IPS-20b (cell line): ENCODE results near the gene TGM3.

ENCODE experiments used
- H3K27ac ChIP-seq: one replicate; pipeline ENCODE4 v1.5.1; 2013; ENCODE audit warnings: low read length
- H3K27me3 ChIP-seq: 2 replicates; pipeline ENCODE4 v1.6.1; 2013; ENCODE audit warnings: mild to moderate bottlenecking, low read length, inconsistent platforms; ENCODE audit not compliant: insufficient read depth
- H3K36me3 ChIP-seq: 2 replicates; pipeline ENCODE4 v1.6.1; 2013; ENCODE audit warnings: low read depth, mild to moderate bottlenecking, inconsistent platforms, low read length, moderate library complexity; ENCODE audit not compliant: insufficient read depth
- H3K4me1 ChIP-seq: 2 replicates; pipeline ENCODE4 v1.6.1; 2013; ENCODE audit warnings: mild to moderate bottlenecking, control low read depth, inconsistent platforms, low read length, moderate library complexity; ENCODE audit not compliant: insufficient read depth
- H3K4me3 ChIP-seq: 2 replicates; pipeline ENCODE4 v1.5.1; 2013; ENCODE audit warnings: mild to moderate bottlenecking, low read length, inconsistent platforms
- H3K9ac ChIP-seq: 2 replicates; pipeline ENCODE4 v1.6.1; 2013; ENCODE audit warnings: low read depth, mild to moderate bottlenecking, inconsistent platforms, low read length, moderate library complexity
- H3K9me3 ChIP-seq: 2 replicates; pipeline ENCODE4 v1.6.1; 2013; ENCODE audit warnings: mild to moderate bottlenecking, low read depth, low read length, inconsistent platforms; ENCODE audit not compliant: insufficient read depth

TGM3 gene

GRCh38 chr20:2285613-2286012 is 10.2 kb upstream of the TGM3 start:
- H3K9ac ChIP-seq, result no peak overlapping the region
- H3K27ac ChIP-seq, result no peak overlapping the region
- no peaks in the 10 kb centered on the region for H3K27me3 ChIP-seq
- no peak overlapping the region for H3K4me3 ChIP-seq
- no peaks in the 10 kb centered on the region for H3K4me1 ChIP-seq
- H3K36me3 ChIP-seq, result no peaks in the 10 kb centered on the region
- H3K9me3 ChIP-seq, result no peaks in the 10 kb centered on the region

- Histone ChIP-seq H3K27ac (no peak overlapping the region), H3K36me3 (no peaks in the 10 kb centered on the region), H3K4me1 (no peaks in the 10 kb centered on the region), H3K9ac (no peak overlapping the region), H3K9me3 (no peaks in the 10 kb centered on the region), H3K27me3 (no peaks in the 10 kb centered on the region), H3K4me3 (no peak overlapping the region)
These were observed 8.3 kb upstream of the TGM3 start for GRCh38 chr20:2287504-2287903.

GRCh38 chr20:2289475-2289874 is 6.3 kb upstream of the TGM3 start:
- Histone ChIP-seq H3K27ac (no peak overlapping the region), H3K9ac (no peak overlapping the region), H3K4me3 (no peak overlapping the region), H3K36me3 (no peaks in the 10 kb centered on the region), H3K4me1 (no peaks in the 10 kb centered on the region), H3K9me3 (no peaks in the 10 kb centered on the region), H3K27me3 (no peaks in the 10 kb centered on the region)

- H3K9ac ChIP-seq, result no peak overlapping the region
- no peaks in the 10 kb centered on the region for H3K9me3 ChIP-seq
- no peak overlapping the region for H3K27ac ChIP-seq
These were observed 5.3 kb upstream of the TGM3 start for GRCh38 chr20:2290486-2290885.

GRCh38 chr20:2292416-2293110 is 3.2 kb upstream of the TGM3 start:
- peaks cover 8% of the 10 kb centered on the region; the same call in 1 of the 2 replicates for H3K4me1 ChIP-seq
- H3K27me3 ChIP-seq, result no peaks in the 10 kb centered on the region
- H3K4me3 ChIP-seq, result no peak overlapping the region
- H3K9ac ChIP-seq, result no peak overlapping the region
- H3K9me3 ChIP-seq, result no peaks in the 10 kb centered on the region
- no peaks in the 10 kb centered on the region for H3K36me3 ChIP-seq
- no peak overlapping the region for H3K27ac ChIP-seq

More at GRCh38 chr20:2290486-2290885, 5.3 kb upstream of the TGM3 start:
- Histone ChIP-seq H3K27me3 (no peaks in the 10 kb centered on the region), H3K4me1 (no peaks in the 10 kb centered on the region), H3K36me3 (no peaks in the 10 kb centered on the region), H3K4me3 (no peak overlapping the region)

- peaks cover 8% of the 10 kb centered on the region; the same call in 1 of the 2 replicates for H3K4me1 ChIP-seq
- H3K27ac ChIP-seq, result no peak overlapping the region
- H3K4me3 ChIP-seq, result no peak overlapping the region
- H3K36me3 ChIP-seq, result no peaks in the 10 kb centered on the region
- H3K9ac ChIP-seq, result no peak overlapping the region
- H3K9me3 ChIP-seq, result no peaks in the 10 kb centered on the region
- no peaks in the 10 kb centered on the region for H3K27me3 ChIP-seq
These were observed 2.3 kb upstream of the TGM3 start for GRCh38 chr20:2293486-2293885.

GRCh38 chr20:2293971-2294370 is 1.8 kb upstream of the TGM3 start:
- Histone ChIP-seq H3K36me3 (no peaks in the 10 kb centered on the region), H3K9ac (no peak overlapping the region), H3K4me3 (no peak overlapping the region), H3K4me1 (peaks cover 8% of the 10 kb centered on the region; the same call in 1 of the 2 replicates), H3K9me3 (no peaks in the 10 kb centered on the region), H3K27me3 (no peaks in the 10 kb centered on the region), H3K27ac (no peak overlapping the region)

GRCh38 chr20:2295286-2295685 is 515 bp upstream of the TGM3 start:
- Histone ChIP-seq H3K9ac (no peak overlapping the region), H3K4me1 (peaks cover 8% of the 10 kb centered on the region; the same call in 1 of the 2 replicates), H3K36me3 (no peaks in the 10 kb centered on the region), H3K27ac (no peak overlapping the region), H3K9me3 (no peaks in the 10 kb centered on the region), H3K4me3 (no peak overlapping the region), H3K27me3 (no peaks in the 10 kb centered on the region)

GRCh38 chr20:2296524-2297356 is 939 bp downstream of the TGM3 start:
- no peaks in the 10 kb centered on the region for H3K9me3 ChIP-seq
- H3K27me3 ChIP-seq, result no peaks in the 10 kb centered on the region
- H3K4me3 ChIP-seq, result no peak overlapping the region
- no peaks in the 10 kb centered on the region for H3K36me3 ChIP-seq
- no peak overlapping the region for H3K27ac ChIP-seq
- no peak overlapping the region for H3K9ac ChIP-seq
- peaks cover 8% of the 10 kb centered on the region; the same call in 1 of the 2 replicates for H3K4me1 ChIP-seq

- no peak overlapping the region for H3K4me3 ChIP-seq
- no peaks in the 10 kb centered on the region for H3K27me3 ChIP-seq
- H3K27ac ChIP-seq, result no peak overlapping the region
- peaks cover 8% of the 10 kb centered on the region; the same call in 1 of the 2 replicates for H3K4me1 ChIP-seq
- H3K9me3 ChIP-seq, result no peaks in the 10 kb centered on the region
- no peak overlapping the region for H3K9ac ChIP-seq
- H3K36me3 ChIP-seq, result no peaks in the 10 kb centered on the region
These were observed 1.5 kb downstream of the TGM3 start for GRCh38 chr20:2297357-2297728.

- H3K36me3 ChIP-seq, result no peaks in the 10 kb centered on the region
- no peak overlapping the region for H3K4me3 ChIP-seq
- no peaks in the 10 kb centered on the region for H3K27me3 ChIP-seq
- H3K9me3 ChIP-seq, result no peaks in the 10 kb centered on the region
- no peak overlapping the region for H3K9ac ChIP-seq
- H3K4me1 ChIP-seq, result peaks cover 8% of the 10 kb centered on the region; the same call in 1 of the 2 replicates
- no peak overlapping the region for H3K27ac ChIP-seq
These were observed 2.3 kb downstream of the TGM3 start for GRCh38 chr20:2298116-2298515.

GRCh38 chr20:2298701-2299100 is 2.9 kb downstream of the TGM3 start:
- Histone ChIP-seq H3K27me3 (no peaks in the 10 kb centered on the region), H3K4me3 (no peak overlapping the region), H3K36me3 (no peaks in the 10 kb centered on the region), H3K27ac (no peak overlapping the region), H3K9ac (no peak overlapping the region), H3K4me1 (peaks cover 8% of the 10 kb centered on the region; the same call in 1 of the 2 replicates), H3K9me3 (no peaks in the 10 kb centered on the region)
